ENCODE results near the gene NOS3.

NOS3 gene

GRCh38 chr7:150990416-150991186 is at the start of gene NOS3:
Gene NOS3, plus strand, starts transcription at chr7:150991017. Its CDS starts 2,787 bp downstream, at chr7:150993804.
- no peak for TF ChIP-seq CTCF (IDR thresholded peaks at IDR 0.05; ENCODE audit: low read depth, low read length)
- no peak within 1 kb of the TSS for H3K4me3 ChIP-seq (ENCODE audit: low read depth, low read length)

GRCh38 chr7:150941351-150942000 is 49.3 kb upstream of the NOS3 start:
- no peak for TF ChIP-seq CTCF (IDR thresholded peaks at IDR 0.05; ENCODE audit: low read depth, low read length)

GRCh38 chr7:150942001-150942590 is 48.7 kb upstream of the NOS3 start:
- no peak for TF ChIP-seq CTCF (IDR thresholded peaks at IDR 0.05; ENCODE audit: low read depth, low read length)
- no peak overlapping the region for H3K4me3 ChIP-seq (ENCODE audit: low read depth, low read length)

More at GRCh38 chr7:150941351-150942000, 49.3 kb upstream of the NOS3 start:
- no peak overlapping the region for H3K4me3 ChIP-seq (ENCODE audit: low read depth, low read length)

GRCh38 chr7:150942591-150943452 is 48.0 kb upstream of the NOS3 start:
- TF ChIP-seq CTCF (IDR thresholded peaks at IDR 0.05; ENCODE audit: low read depth, low read length): no peak
- no peak overlapping the region for H3K4me3 ChIP-seq (ENCODE audit: low read depth, low read length)

- no peak overlapping the region for H3K4me3 ChIP-seq (ENCODE audit: low read depth, low read length)
- no peak for TF ChIP-seq CTCF (IDR thresholded peaks at IDR 0.05; ENCODE audit: low read depth, low read length)
Measured at GRCh38 chr7:150943453-150943814, 47.4 kb upstream of the NOS3 start.

GRCh38 chr7:150944066-150945042 is 46.5 kb upstream of the NOS3 start:
- no peak overlapping the region for H3K4me3 ChIP-seq (ENCODE audit: low read depth, low read length)
- no peak for TF ChIP-seq CTCF (IDR thresholded peaks at IDR 0.05; ENCODE audit: low read depth, low read length)
